Endothelial cell of umbilical vein (primary cell): Measurements from ENCODE around the gene NAV3.

Experiments
- CTCF ChIP-seq, 2 donors: IDR thresholded peaks; 1 replicate in 1 of 2; 2 replicates in 1 of 2; pipeline ENCODE4 v1.5.1; 2011; ENCODE audit warnings: low read length in 2 of 2, mild to moderate bottlenecking in 2 of 2, moderate library complexity in 2 of 2, control low read depth in 1 of 2, inconsistent platforms in 1 of 2, low read depth in 1 of 2; ENCODE audit not compliant: insufficient read depth in 1 of 2; ENCODE audit errors: extremely low read depth in 1 of 2
- EZH2 ChIP-seq: IDR thresholded peaks from 2 replicates; pipeline ENCODE4 v1.6.1; 2012; ENCODE audit warnings: borderline replicate concordance, low read depth, mild to moderate bottlenecking, moderate library complexity, low read length, inconsistent platforms; ENCODE audit not compliant: severe bottlenecking
- FOS ChIP-seq: IDR thresholded peaks from 2 replicates; pipeline ENCODE4 v1.6.1; 2011; ENCODE audit warnings: mild to moderate bottlenecking, low read length, moderate library complexity, borderline replicate concordance; ENCODE audit not compliant: insufficient read depth
- JUN ChIP-seq: IDR thresholded peaks from 2 replicates; pipeline ENCODE4 v1.6.1; 2011; ENCODE audit warnings: borderline replicate concordance, low read depth; ENCODE audit not compliant: insufficient read length, insufficient read depth
- MYC ChIP-seq: IDR thresholded peaks from one replicate; pipeline ENCODE4 v1.6.1; 2011; ENCODE audit warnings: mild to moderate bottlenecking, low read depth, low read length
- POLR2A ChIP-seq: IDR thresholded peaks from 2 replicates; pipeline ENCODE4 v1.6.1; 2012; ENCODE audit warnings: low read depth, mild to moderate bottlenecking, control low read depth, low read length
- POLR2AphosphoS5 ChIP-seq: IDR thresholded peaks from 2 replicates; pipeline ENCODE4 v1.6.1; 2012; ENCODE audit warnings: low read depth, mild to moderate bottlenecking, control low read depth, low read length, moderate library complexity; ENCODE audit not compliant: insufficient read depth

- TF ChIP-seq JUN (no peak), CTCF (IDR thresholded peaks at IDR 0.05; ENCODE audit: extremely low read depth in 1 of 2, insufficient read depth in 1 of 2, low read depth in 1 of 2, low read length in 2 of 2) (no peak), POLR2A (no peak), POLR2AphosphoS5 (no peak), EZH2 (no peak), MYC (no peak), FOS (no peak)
Measured at GRCh38 chr12:78179346-78179745, 348.7 kb downstream of the NAV3 start.
